OCI-LY1 (cell line): ENCODE results near the gene FGR.
A peak's percentile ranks its signal among the peaks of the same experiment; 100 is the strongest.

Experiments used
- H2AFZ ChIP-seq: fragments of 200-600 bp; sonication (generic), shearing (Covaris generic); 2 replicates; pipeline ENCODE4 v1.6.0; 2014; ENCODE audit warnings: antibody characterized with exemption, mild to moderate bottlenecking, low read length
- H3F3A ChIP-seq: fragments of 200-600 bp; sonication (generic), shearing (Covaris generic); 2 replicates; pipeline ENCODE4 v1.6.0; 2014; ENCODE audit warnings: mild to moderate bottlenecking, antibody characterized with exemption, low read length, moderate library complexity; ENCODE audit not compliant: insufficient read depth
- H3K27ac ChIP-seq: fragments of 200-600 bp; sonication (generic); 2 replicates; pipeline ENCODE4 v1.5.1; 2014; ENCODE audit warnings: low read length, mixed run types, mild to moderate bottlenecking, low read depth; ENCODE audit not compliant: poor library complexity, severe bottlenecking
- H3K27me3 ChIP-seq: fragments of 200-600 bp; sonication (generic); 2 replicates; pipeline ENCODE4 v1.6.0; 2014; ENCODE audit warnings: antibody characterized with exemption, mild to moderate bottlenecking, low read length, moderate library complexity; ENCODE audit not compliant: insufficient read depth
- H3K36me3 ChIP-seq: fragments of 200-600 bp; sonication (generic); 2 replicates; pipeline ENCODE4 v1.6.1; 2014; ENCODE audit warnings: mild to moderate bottlenecking, antibody characterized with exemption, low read length, moderate library complexity, mixed read lengths; ENCODE audit not compliant: insufficient read depth
- H3K4me1 ChIP-seq: fragments of 200-600 bp; sonication (generic); 2 replicates; pipeline ENCODE4 v1.5.1; 2014; ENCODE audit warnings: mild to moderate bottlenecking, low read length, moderate library complexity; ENCODE audit not compliant: insufficient read depth, severe bottlenecking
- H3K4me2 ChIP-seq: fragments of 200-600 bp; sonication (generic), shearing (Covaris generic); 2 replicates; pipeline ENCODE4 v1.6.1; 2014; ENCODE audit warnings: low read length
- H3K4me3 ChIP-seq: fragments of 200-600 bp; sonication (generic); 2 replicates; pipeline ENCODE4 v1.5.1; 2014; ENCODE audit warnings: low read length, low read depth, mild to moderate bottlenecking, mixed read lengths; ENCODE audit not compliant: poor library complexity, severe bottlenecking
- H3K79me2 ChIP-seq: fragments of 200-600 bp; shearing (Covaris generic); 2 replicates; pipeline ENCODE4 v1.6.1; 2016; ENCODE audit warnings: mixed run types, low read length, mixed read lengths; ENCODE audit not compliant: insufficient read depth
- H3K9ac ChIP-seq: fragments of 200-600 bp; sonication (generic), shearing (Covaris generic); 2 replicates; pipeline ENCODE4 v1.6.1; 2014; ENCODE audit warnings: mild to moderate bottlenecking, low read length, mixed read lengths
- H3K9me2 ChIP-seq: fragments of 200-600 bp; sonication (generic), shearing (Covaris generic); 2 replicates; pipeline ENCODE4 v1.6.1; 2014; ENCODE audit warnings: low read depth, mild to moderate bottlenecking, low read length, mixed read lengths
- H3K9me3 ChIP-seq: fragments of 200-600 bp; shearing (Covaris generic); 2 replicates; pipeline ENCODE4 v1.6.1; 2014; ENCODE audit warnings: low read length, mixed read lengths
- H4K20me1 ChIP-seq: fragments of 200-600 bp; sonication (generic), shearing (Covaris generic); 2 replicates; pipeline ENCODE4 v1.6.0; 2016; ENCODE audit warnings: mild to moderate bottlenecking, low read length; ENCODE audit not compliant: insufficient read depth
- CTCF ChIP-seq: fragments of 200-600 bp; sonication (generic), shearing (Covaris generic); IDR thresholded peaks from 2 replicates; pipeline ENCODE4 v1.5.1; 2017; ENCODE audit warnings: mild to moderate bottlenecking, antibody characterized with exemption, low read length, moderate library complexity, mixed read lengths
- EZH2 ChIP-seq: fragments of 200-600 bp; sonication (generic), shearing (Covaris generic); IDR thresholded peaks from 2 replicates; pipeline ENCODE4 v1.8.0; 2017; ENCODE audit warnings: borderline replicate concordance, mixed run types, mild to moderate bottlenecking, antibody characterized with exemption, low read length, moderate library complexity, mixed read lengths

FGR gene

DNA sequence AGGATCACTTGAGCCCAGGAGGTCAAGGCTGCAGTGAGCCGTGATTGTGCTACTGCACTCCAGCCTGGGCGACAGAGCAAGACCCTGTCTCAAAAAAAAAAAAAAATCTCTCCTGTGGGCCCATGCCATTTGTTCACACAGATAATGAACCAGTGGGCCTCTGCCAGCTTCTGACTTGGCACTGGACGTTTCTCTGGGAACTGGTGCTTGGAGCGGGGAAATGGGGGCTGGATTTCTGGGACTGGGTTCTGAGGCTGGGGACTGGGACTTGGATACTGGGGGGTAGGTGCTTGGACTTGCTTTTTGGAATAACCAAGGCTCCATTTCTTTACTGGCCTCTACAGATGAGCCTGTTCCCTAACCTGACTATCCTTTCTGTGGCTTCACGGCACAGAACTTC, 27.3 kb upstream of the FGR start:
- H3K4me1 ChIP-seq, result peaks cover 35% of the 10 kb centered on the region
- peak overlapping the region; percentile 53; the same call in 1 of the 2 replicates for H3K9ac ChIP-seq
- H3K9me2 ChIP-seq, result no peaks in the 10 kb centered on the region
- H3K27me3 ChIP-seq, result no peaks in the 10 kb centered on the region
- no peaks in the 10 kb centered on the region for H3F3A ChIP-seq
- H3K4me2 ChIP-seq, result peak overlapping the region; percentile 54; the same call in 1 of the 2 replicates
- H3K27ac ChIP-seq, result peak overlapping the region; percentile 73
- no peaks in the 10 kb centered on the region for H3K79me2 ChIP-seq
- no peaks in the 10 kb centered on the region for H4K20me1 ChIP-seq
- no peaks in the 10 kb centered on the region for H3K36me3 ChIP-seq
- H2AFZ ChIP-seq, result peak overlapping the region; percentile 19; the same call in 1 of the 2 replicates
- H3K9me3 ChIP-seq, result no peaks in the 10 kb centered on the region
- H3K4me3 ChIP-seq, result no peak overlapping the region
- no peak for TF ChIP-seq EZH2
- no peak for TF ChIP-seq CTCF

DNA sequence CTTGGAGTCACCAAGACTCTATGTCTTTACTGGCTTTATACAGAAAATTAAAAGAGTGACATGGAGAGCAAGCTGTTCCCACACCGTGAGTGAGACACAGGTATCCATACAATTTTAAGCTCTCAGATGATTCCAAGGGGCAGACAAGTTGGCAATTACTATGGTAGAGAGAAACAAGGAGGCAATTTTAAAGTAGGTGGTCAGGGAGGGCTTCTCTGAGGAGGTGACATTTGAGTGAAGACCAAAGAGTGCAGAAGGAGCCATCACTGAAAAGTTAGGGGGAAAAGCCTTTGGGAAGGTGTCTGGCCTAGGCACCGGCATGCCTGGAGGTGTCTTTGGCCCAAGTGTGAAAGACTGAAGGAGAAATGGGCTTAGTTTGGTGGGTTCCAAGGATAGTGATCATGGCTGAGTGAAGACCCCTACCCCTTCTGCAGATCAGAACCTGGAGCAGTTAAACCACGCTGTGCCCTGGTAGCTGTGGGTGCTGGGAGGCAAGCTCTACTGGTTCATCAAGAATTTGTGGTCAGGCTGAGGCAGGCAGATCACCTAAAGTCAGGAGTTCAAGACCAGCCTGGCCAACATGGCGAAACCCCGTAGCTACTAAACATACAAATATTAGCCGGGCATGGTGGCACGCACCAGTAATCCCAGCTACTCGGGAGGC, 26.6 kb upstream of the FGR start:
- Histone ChIP-seq H3K4me3 (no peak overlapping the region), H3K36me3 (no peaks in the 10 kb centered on the region), H3F3A (no peaks in the 10 kb centered on the region), H3K9me2 (no peaks in the 10 kb centered on the region), H3K79me2 (no peaks in the 10 kb centered on the region), H3K9ac (no peak overlapping the region), H4K20me1 (no peaks in the 10 kb centered on the region), H3K27me3 (no peaks in the 10 kb centered on the region), H3K4me2 (no peak overlapping the region), H3K27ac (peak overlapping the region; percentile 64), H2AFZ (no peak overlapping the region), H3K9me3 (no peaks in the 10 kb centered on the region), H3K4me1 (peaks cover 35% of the 10 kb centered on the region)
- TF ChIP-seq CTCF (no peak), EZH2 (no peak)

- Histone ChIP-seq H3K36me3 (no peaks in the 10 kb centered on the region), H4K20me1 (no peaks in the 10 kb centered on the region), H3F3A (no peaks in the 10 kb centered on the region), H2AFZ (0 out of 2 replicates have a peak overlapping the region, but pooled peaks have one; percentile 25), H3K9me3 (no peaks in the 10 kb centered on the region), H3K4me3 (peak overlapping the region; percentile 59), H3K27ac (peak overlapping the region; percentile 64), H3K9me2 (no peaks in the 10 kb centered on the region), H3K79me2 (no peaks in the 10 kb centered on the region), H3K4me2 (peak overlapping the region; percentile 68), H3K9ac (peak overlapping the region; percentile 52), H3K4me1 (peaks cover 35% of the 10 kb centered on the region), H3K27me3 (no peaks in the 10 kb centered on the region)
- TF ChIP-seq CTCF (no peak), EZH2 (no peak)
These were observed 25.4 kb upstream of the FGR start for GRCh38 chr1:27660300-27660835.
